Endometrial microvascular endothelial cells (primary cell): Measurements from ENCODE around the gene ITPK1. TPM values are rescaled to one million over a fixed set of nuclear protein-coding genes. Genes with fewer than 3 reads are reported as not detected.

Experiments
- in situ Hi-C: cut with HindIII; loops from 2 replicates; pipeline ENCODE4 v1.10.0; 2017; ENCODE audit warnings: low sequenced_read_pairs, low pct_unique_long_range_greater_than_20kb; ENCODE audit errors: inconsistent ontology term
- total RNA-seq: library from RNA; depleted of rRNA; stranded (reverse); fragments of >200 nt; gene quantifications from one replicate; pipeline ENCODE4 v1.2.3, GENCODE V29; 2015; ENCODE audit errors: inconsistent ontology term

Gene ITPK1
- total RNA-seq, 1 donor from 2014 or later: 37.0 TPM

GRCh38 chr14:92930737-92931602 is 184.8 kb downstream of the ITPK1 start:
- in situ Hi-C loops: no loop called here

- in situ Hi-C loops: no loop called here
Observed at GRCh38 chr14:92929689-92930608, 185.8 kb downstream of the ITPK1 start.

- in situ Hi-C loops: no loop called here
Observed at GRCh38 chr14:92928961-92929688, 186.6 kb downstream of the ITPK1 start.

GRCh38 chr14:92928258-92928629 is 187.5 kb downstream of the ITPK1 start:
- in situ Hi-C loops: no loop called here

- in situ Hi-C loops: no loop called here
Observed at GRCh38 chr14:92927349-92928257, 188.1 kb downstream of the ITPK1 start.

- in situ Hi-C loops: no loop called here
Observed at GRCh38 chr14:92926931-92927330, 188.8 kb downstream of the ITPK1 start.

GRCh38 chr14:92926180-92926845 is 189.4 kb downstream of the ITPK1 start:
- in situ Hi-C loops: no loop called here

- in situ Hi-C loops: no loop called here
Observed at GRCh38 chr14:92925446-92925845, 190.3 kb downstream of the ITPK1 start.

GRCh38 chr14:92924247-92924646 is 191.5 kb downstream of the ITPK1 start:
- in situ Hi-C loops: no loop called here

GRCh38 chr14:92923744-92924103 is 192.0 kb downstream of the ITPK1 start:
- in situ Hi-C loops: no loop called here

- in situ Hi-C loops: no loop called here
Observed at GRCh38 chr14:92922883-92923743, 192.6 kb downstream of the ITPK1 start, which contains the start of gene CHGA. Gene CHGA (plus strand): TSS chr14:92923150. CDS start chr14:92923360, 210 bp downstream.

- in situ Hi-C loops: no loop called here
Observed at GRCh38 chr14:92922155-92922735, 193.5 kb downstream of the ITPK1 start.

GRCh38 chr14:92920001-92920400 is 195.7 kb downstream of the ITPK1 start:
- in situ Hi-C loops: no loop called here

- in situ Hi-C loops: no loop called here
Observed at GRCh38 chr14:92917956-92918355, 197.8 kb downstream of the ITPK1 start.

- in situ Hi-C loops: no loop called here
Observed at GRCh38 chr14:92917041-92917940, 198.4 kb downstream of the ITPK1 start.

- in situ Hi-C loops: no loop called here
Observed at GRCh38 chr14:92916201-92916600, 199.5 kb downstream of the ITPK1 start.
